Sigmoid colon (tissue), 4 donors: ENCODE results near the gene LATS2.

ENCODE experiments used
- CTCF ChIP-seq, 4 experiments: fragments of 450-650 bp in 3 of 4; fragments of 200-600 bp in 1 of 4; IDR thresholded peaks; one replicate each; pipeline ENCODE4 v1.5.1; 2016 to 2019; ENCODE audit warnings: antibody characterized with exemption in 4 of 4, mild to moderate bottlenecking in 3 of 4, moderate library complexity in 2 of 4
- EP300 ChIP-seq, 4 donors: sonication (generic); formaldehyde crosslinking; IDR thresholded peaks; one replicate each; pipeline ENCODE4 v1.6.1; 2017; ENCODE audit warnings: antibody characterized with exemption in 4 of 4
- POLR2AphosphoS5 ChIP-seq, 4 donors: sonication (generic); formaldehyde crosslinking; IDR thresholded peaks; one replicate each; pipeline ENCODE4 v1.6.1; 2017; ENCODE audit warnings: antibody characterized with exemption in 4 of 4

GRCh38 chr13:21012841-21013681 is 48.3 kb downstream of the LATS2 start:
- TF ChIP-seq EP300 (IDR thresholded peaks at IDR 0.05) (no peak), CTCF (IDR thresholded peaks at IDR 0.05) (no peak), POLR2AphosphoS5 (IDR thresholded peaks at IDR 0.05) (peak in 2 of 4 donors; percentile 15 to 30)
